Measurements from ENCODE around the gene HDAC10. TPM values are rescaled to one million over a fixed set of nuclear protein-coding genes. Genes with fewer than 3 reads are reported as not detected.

Gene HDAC10
- total and polyA plus RNA-seq, 2 experiments from 2014 or later: 23.8 to 30.2 TPM

GRCh38 chr22:50246242-50247175, 4.6 kb downstream of the HDAC10 start:
- TF ChIP-seq, protein P1, sequence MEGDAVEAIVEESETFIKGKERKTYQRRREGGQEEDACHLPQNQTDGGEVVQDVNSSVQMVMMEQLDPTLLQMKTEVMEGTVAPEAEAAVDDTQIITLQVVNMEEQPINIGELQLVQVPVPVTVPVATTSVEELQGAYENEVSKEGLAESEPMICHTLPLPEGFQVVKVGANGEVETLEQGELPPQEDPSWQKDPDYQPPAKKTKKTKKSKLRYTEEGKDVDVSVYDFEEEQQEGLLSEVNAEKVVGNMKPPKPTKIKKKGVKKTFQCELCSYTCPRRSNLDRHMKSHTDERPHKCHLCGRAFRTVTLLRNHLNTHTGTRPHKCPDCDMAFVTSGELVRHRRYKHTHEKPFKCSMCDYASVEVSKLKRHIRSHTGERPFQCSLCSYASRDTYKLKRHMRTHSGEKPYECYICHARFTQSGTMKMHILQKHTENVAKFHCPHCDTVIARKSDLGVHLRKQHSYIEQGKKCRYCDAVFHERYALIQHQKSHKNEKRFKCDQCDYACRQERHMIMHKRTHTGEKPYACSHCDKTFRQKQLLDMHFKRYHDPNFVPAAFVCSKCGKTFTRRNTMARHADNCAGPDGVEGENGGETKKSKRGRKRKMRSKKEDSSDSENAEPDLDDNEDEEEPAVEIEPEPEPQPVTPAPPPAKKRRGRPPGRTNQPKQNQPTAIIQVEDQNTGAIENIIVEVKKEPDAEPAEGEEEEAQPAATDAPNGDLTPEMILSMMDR (IDR thresholded peaks at IDR 0.05; ENCODE audit: poor library complexity): no peak
- no peak for TF ChIP-seq EZH2phosphoT487 (IDR thresholded peaks at IDR 0.05; ENCODE audit: low read depth, severe bottlenecking, unreplicated experiment)
- TF ChIP-seq EZH2 (IDR thresholded peaks at IDR 0.05; ENCODE audit: borderline replicate concordance): no peak
- Histone ChIP-seq H3K79me2 (peaks cover 65% of the 10 kb centered on the region), H4K20me1 (ENCODE audit: insufficient read depth, poor library complexity, severe bottlenecking) (peaks cover 8% of the 10 kb centered on the region), H3K9me2 (replicated peaks; ENCODE audit: insufficient read depth) (no peaks in the 10 kb centered on the region), H3K4me1 (ENCODE audit: insufficient read depth) (peaks cover 37% of the 10 kb centered on the region), H3K27me3 (no peaks in the 10 kb centered on the region), H3K4me3 (no peak overlapping the region), H3K4me2 (peak overlapping the region; percentile 95), H3K27ac (no peak overlapping the region), H3K36me3 (replicated peaks; ENCODE audit: insufficient read depth, low read depth) (no peaks in the 10 kb centered on the region), H3K9me3 (ENCODE audit: low read depth) (no peaks in the 10 kb centered on the region), H2AFZ (no peak overlapping the region)
- WGBS (ENCODE audit: low lambda C conversion rate, missing lambda C conversion rate): 91% methylated on average over 20 of the region's 20 CpGs
- DNase-seq (ENCODE audit: low spot score): no peak

GRCh38 chr22:50245214-50246072, 5.6 kb downstream of the HDAC10 start:
- WGBS (ENCODE audit: low lambda C conversion rate, missing lambda C conversion rate): 39% methylated on average over 22 of the region's 53 CpGs
- TF ChIP-seq EZH2phosphoT487 (IDR thresholded peaks at IDR 0.05; ENCODE audit: low read depth, severe bottlenecking, unreplicated experiment) (no peak), EZH2 (IDR thresholded peaks at IDR 0.05; ENCODE audit: borderline replicate concordance) (no peak)
- TF ChIP-seq, protein P1 (IDR thresholded peaks at IDR 0.05; ENCODE audit: poor library complexity): no peak
- Histone ChIP-seq H3K27ac (peak overlapping the region; percentile 98), H3K36me3 (replicated peaks; ENCODE audit: insufficient read depth, low read depth) (no peaks in the 10 kb centered on the region), H3K9me2 (replicated peaks; ENCODE audit: insufficient read depth) (no peaks in the 10 kb centered on the region), H3K9me3 (ENCODE audit: low read depth) (no peaks in the 10 kb centered on the region), H3K79me2 (peaks cover 73% of the 10 kb centered on the region), H3K27me3 (no peaks in the 10 kb centered on the region), H2AFZ (peak overlapping the region; percentile 26), H3K4me3 (peak overlapping the region; percentile 56), H3K4me1 (ENCODE audit: insufficient read depth) (peaks cover 37% of the 10 kb centered on the region), H4K20me1 (ENCODE audit: insufficient read depth, poor library complexity, severe bottlenecking) (peaks cover 15% of the 10 kb centered on the region), H3K4me2 (peak overlapping the region; percentile 95)
- no peak for DNase-seq (ENCODE audit: low spot score)

- peaks cover 75% of the 10 kb centered on the region for H3K79me2 ChIP-seq
- H2AFZ ChIP-seq: peak within 1 kb of the TSS; percentile 92
These were observed 6.4 kb downstream of the HDAC10 start, which contains the start of gene TUBGCP6 for GRCh38 chr22:50244420-50245213. Gene TUBGCP6 (minus strand): TSS chr22:50245023. CDS start chr22:50244459, 564 bp downstream.

More at GRCh38 chr22:50244420-50245213, 6.4 kb downstream of the HDAC10 start, which contains the start of gene TUBGCP6:
- no peaks in the 10 kb centered on the region for H3K27me3 ChIP-seq
- no peaks in the 10 kb centered on the region for H3K36me3 ChIP-seq (replicated peaks; ENCODE audit: insufficient read depth, low read depth)
- peak within 1 kb of the TSS; percentile 74 for H3K4me3 ChIP-seq
- TF ChIP-seq, protein P1 (IDR thresholded peaks at IDR 0.05; ENCODE audit: poor library complexity): peak; percentile 19
- TF ChIP-seq EZH2phosphoT487 (IDR thresholded peaks at IDR 0.05; ENCODE audit: low read depth, severe bottlenecking, unreplicated experiment): no peak
- no peak for TF ChIP-seq EZH2 (IDR thresholded peaks at IDR 0.05; ENCODE audit: borderline replicate concordance)
- DNase-seq (ENCODE audit: low spot score): peak; percentile 97
- WGBS (ENCODE audit: low lambda C conversion rate, missing lambda C conversion rate): 1% methylated on average over 72 of the region's 76 CpGs
- H3K4me1 ChIP-seq (ENCODE audit: insufficient read depth): peaks cover 29% of the 10 kb centered on the region
- no peaks in the 10 kb centered on the region for H3K9me3 ChIP-seq (ENCODE audit: low read depth)
- H3K9me2 ChIP-seq (replicated peaks; ENCODE audit: insufficient read depth): no peaks in the 10 kb centered on the region
- peak within 1 kb of the TSS; percentile 98 for H3K27ac ChIP-seq
- H3K4me2 ChIP-seq: peak within 1 kb of the TSS; percentile 95
- H4K20me1 ChIP-seq (ENCODE audit: insufficient read depth, poor library complexity, severe bottlenecking): peaks cover 15% of the 10 kb centered on the region
